ENCODE data around the gene ENO2.

ENO2 gene

DNA sequence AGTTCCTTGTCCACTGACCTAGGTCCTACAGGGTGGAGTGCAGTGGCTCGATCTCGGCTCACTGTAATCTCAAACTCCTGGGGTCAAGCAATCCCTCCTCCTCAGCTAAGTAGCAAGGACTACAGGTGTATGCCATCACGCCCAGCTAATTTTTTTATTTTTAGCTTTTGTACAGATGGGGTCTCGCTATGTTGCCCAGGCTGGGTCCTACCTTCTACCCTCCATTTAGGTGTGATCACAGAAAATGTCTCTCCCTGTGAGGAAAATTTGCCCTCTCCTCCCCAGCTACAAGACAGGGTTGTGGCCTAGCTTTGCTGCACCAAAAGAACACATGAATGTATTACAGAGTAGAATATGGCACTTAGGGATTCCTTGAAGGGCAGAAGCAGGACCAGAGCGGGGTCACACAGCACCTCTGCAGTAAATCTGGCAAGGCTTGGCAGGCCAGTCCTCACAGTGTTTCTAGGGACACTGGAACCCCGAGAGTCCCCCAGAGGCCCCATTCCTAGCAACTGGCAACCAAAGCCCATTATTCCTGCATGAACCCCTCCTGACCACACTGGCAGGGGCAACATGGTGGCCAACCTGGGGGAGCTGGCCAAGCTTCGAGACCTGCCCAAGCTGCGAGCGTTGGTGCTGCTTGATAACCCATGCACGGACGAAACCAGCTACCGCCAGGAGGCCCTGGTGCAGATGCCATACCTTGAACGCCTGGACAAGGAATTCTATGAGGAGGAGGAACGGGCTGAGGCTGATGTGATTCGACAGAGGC, 2.0 kb upstream of the ENO2 start:
- H3K4me2 ChIP-seq (ENCODE audit: low read length), result no peak overlapping the region
- H2AFZ ChIP-seq (ENCODE audit: low read depth, low read length), result no peak overlapping the region
- H4K20me1 ChIP-seq (ENCODE audit: insufficient read depth, low read length), result 0 out of 2 replicates have a peak, but pooled peaks cover 9% of the 10 kb centered on the region
- H3K4me3 ChIP-seq (ENCODE audit: low read length), result no peak overlapping the region
- peaks cover 13% of the 10 kb centered on the region for H3K79me2 ChIP-seq (ENCODE audit: low read length)
- TF ChIP-seq CTCF (IDR thresholded peaks at IDR 0.05; ENCODE audit: low read depth, low read length), result no peak
- no peak for TF ChIP-seq EZH2phosphoT487 (IDR thresholded peaks at IDR 0.05; ENCODE audit: low read depth)
- no peak overlapping the region for H3K27ac ChIP-seq (ENCODE audit: low read length)
- no peaks in the 10 kb centered on the region for H3K9me3 ChIP-seq (ENCODE audit: insufficient read depth, low read length)
- H3K9ac ChIP-seq (ENCODE audit: low read length), result no peak overlapping the region
- H3K36me3 ChIP-seq (replicated peaks; ENCODE audit: low read depth, low read length), result peaks cover 13% of the 10 kb centered on the region
- H3K4me1 ChIP-seq (ENCODE audit: low read length), result peaks cover 14% of the 10 kb centered on the region
- no peaks in the 10 kb centered on the region for H3K27me3 ChIP-seq (ENCODE audit: low read depth, low read length)

DNA sequence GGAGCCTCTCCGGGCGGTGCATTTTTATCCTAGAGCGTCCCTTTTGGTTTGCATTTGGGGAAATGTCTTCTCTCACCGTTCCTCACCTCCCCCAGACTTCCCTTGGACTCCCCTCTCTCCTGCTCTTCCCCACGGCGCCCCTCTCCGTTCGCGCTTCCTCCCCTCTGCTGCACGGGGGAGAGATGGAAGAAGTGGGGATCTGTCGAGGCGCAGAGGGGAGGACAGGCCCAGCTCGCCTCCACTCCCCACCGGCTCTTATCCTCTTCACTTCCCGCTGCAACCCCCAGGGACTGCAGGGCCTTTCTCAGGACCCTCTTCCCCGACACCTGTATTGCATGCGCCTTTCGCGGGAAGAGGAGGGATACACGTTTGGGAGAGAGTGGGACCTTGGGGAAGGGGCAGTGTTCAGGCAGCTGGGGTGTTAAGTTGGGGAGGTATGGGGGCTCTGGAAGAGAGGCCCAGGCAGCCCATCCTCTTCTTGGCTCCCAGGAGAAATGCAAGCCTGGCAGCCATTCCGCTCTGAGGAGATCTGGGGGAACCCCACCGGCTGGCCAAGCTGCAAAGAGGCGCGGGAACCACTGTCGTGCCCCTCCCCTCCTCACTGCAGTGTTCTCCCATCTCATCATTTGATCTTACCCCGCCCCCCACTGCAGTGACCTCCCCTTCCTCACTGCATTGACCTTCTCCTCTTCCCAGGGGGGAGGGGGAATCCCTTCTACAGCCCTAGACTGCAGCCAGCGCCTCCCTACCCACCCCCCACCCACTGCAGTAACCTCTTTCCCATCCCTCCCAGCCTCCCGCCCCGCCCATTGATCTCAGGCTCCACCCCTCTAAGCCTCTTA, 788 bp downstream of the ENO2 start:
- Histone ChIP-seq H3K36me3 (replicated peaks; ENCODE audit: low read depth, low read length) (peaks cover 31% of the 10 kb centered on the region), H3K9me3 (ENCODE audit: insufficient read depth, low read length) (no peaks in the 10 kb centered on the region), H3K27ac (ENCODE audit: low read length) (peak overlapping the region; percentile 17; the same call in 1 of the 2 replicates), H3K79me2 (ENCODE audit: low read length) (peaks cover 13% of the 10 kb centered on the region), H3K4me3 (ENCODE audit: low read length) (peak overlapping the region; percentile 89), H4K20me1 (ENCODE audit: insufficient read depth, low read length) (0 out of 2 replicates have a peak, but pooled peaks cover 11% of the 10 kb centered on the region), H2AFZ (ENCODE audit: low read depth, low read length) (peak overlapping the region; percentile 94; the same call in 1 of the 2 replicates), H3K27me3 (ENCODE audit: low read depth, low read length) (no peaks in the 10 kb centered on the region), H3K4me1 (ENCODE audit: low read length) (peaks cover 14% of the 10 kb centered on the region), H3K4me2 (ENCODE audit: low read length) (peak overlapping the region; percentile 96), H3K9ac (ENCODE audit: low read length) (peak overlapping the region; percentile 82)
- TF ChIP-seq CTCF (IDR thresholded peaks at IDR 0.05; ENCODE audit: low read depth, low read length) (no peak), EZH2phosphoT487 (IDR thresholded peaks at IDR 0.05; ENCODE audit: low read depth) (no peak)

DNA sequence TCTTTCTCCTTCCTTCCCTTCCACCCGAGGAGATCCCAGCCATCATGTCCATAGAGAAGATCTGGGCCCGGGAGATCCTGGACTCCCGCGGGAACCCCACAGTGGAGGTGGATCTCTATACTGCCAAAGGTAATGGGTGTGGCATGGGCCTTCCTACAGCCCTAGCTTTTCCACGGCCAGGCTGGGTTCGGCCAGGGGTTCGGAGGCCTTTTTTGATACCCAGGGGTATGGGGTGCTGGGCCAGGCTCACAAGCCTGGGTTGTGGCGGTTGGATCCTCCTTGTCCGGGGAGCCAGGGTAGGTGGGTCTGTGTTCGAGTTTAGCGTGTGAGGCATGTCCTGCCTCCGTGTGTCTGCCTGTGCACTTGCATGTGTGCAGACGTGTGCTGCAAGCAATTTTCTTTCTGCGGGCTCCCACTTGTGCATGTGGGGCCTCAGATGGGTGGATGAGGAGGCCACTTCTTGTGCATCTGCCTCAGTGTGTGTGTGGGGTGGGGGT, 1.5 kb downstream of the ENO2 start:
- no peak overlapping the region for H3K27ac ChIP-seq (ENCODE audit: low read length)
- peaks cover 31% of the 10 kb centered on the region for H3K36me3 ChIP-seq (replicated peaks; ENCODE audit: low read depth, low read length)
- peak overlapping the region; percentile 89 for H3K4me3 ChIP-seq (ENCODE audit: low read length)
- H3K4me1 ChIP-seq (ENCODE audit: low read length), result peaks cover 14% of the 10 kb centered on the region
- no peak overlapping the region for H2AFZ ChIP-seq (ENCODE audit: low read depth, low read length)
- H3K4me2 ChIP-seq (ENCODE audit: low read length), result peak overlapping the region; percentile 96
- no peaks in the 10 kb centered on the region for H3K9me3 ChIP-seq (ENCODE audit: insufficient read depth, low read length)
- peaks cover 13% of the 10 kb centered on the region for H3K79me2 ChIP-seq (ENCODE audit: low read length)
- H4K20me1 ChIP-seq (ENCODE audit: insufficient read depth, low read length), result 0 out of 2 replicates have a peak, but pooled peaks cover 11% of the 10 kb centered on the region
- no peak overlapping the region for H3K9ac ChIP-seq (ENCODE audit: low read length)
- no peak for TF ChIP-seq CTCF (IDR thresholded peaks at IDR 0.05; ENCODE audit: low read depth, low read length)
- no peak for TF ChIP-seq EZH2phosphoT487 (IDR thresholded peaks at IDR 0.05; ENCODE audit: low read depth)
- no peaks in the 10 kb centered on the region for H3K27me3 ChIP-seq (ENCODE audit: low read depth, low read length)

Data from OCI-LY3 (cell line).